Measurements from ENCODE around the gene MAD1L1. TPM values are rescaled to one million over a fixed set of nuclear protein-coding genes. Genes with fewer than 3 reads are reported as not detected.

The MAD1L1 gene
- total RNA-seq, 1 donor from 2014 or later: 55.0 TPM

- no peak overlapping the region for H3K4me3 Mint-ChIP-seq (ENCODE audit: low read depth)
- H3K27ac Mint-ChIP-seq: no peak overlapping the region
- no peaks in the 10 kb centered on the region for H3K27me3 Mint-ChIP-seq (ENCODE audit: low read depth)
- H3K9me3 Mint-ChIP-seq: no peaks in the 10 kb centered on the region
- H3K4me1 Mint-ChIP-seq (ENCODE audit: low read depth): peaks cover 7% of the 10 kb centered on the region
- intact Hi-C loops (cut with micrococcal nuclease): no loop called here
- H3K36me3 Mint-ChIP-seq (ENCODE audit: low read depth): peaks cover 3% of the 10 kb centered on the region
- DNase-seq (ENCODE audit: low spot score): no peak
Measured at GRCh38 chr7:2090526-2091520, 141.9 kb downstream of the MAD1L1 start.

- H3K36me3 Mint-ChIP-seq (ENCODE audit: low read depth): peaks cover 3% of the 10 kb centered on the region
- intact Hi-C loops (cut with micrococcal nuclease): no loop called here
- DNase-seq (ENCODE audit: low spot score): no peak
- peaks cover 11% of the 10 kb centered on the region for H3K4me1 Mint-ChIP-seq (ENCODE audit: low read depth)
- H3K27me3 Mint-ChIP-seq (ENCODE audit: low read depth): no peaks in the 10 kb centered on the region
- H3K9me3 Mint-ChIP-seq: no peaks in the 10 kb centered on the region
- H3K27ac Mint-ChIP-seq: no peak overlapping the region
- H3K4me3 Mint-ChIP-seq (ENCODE audit: low read depth): no peak overlapping the region
Measured at GRCh38 chr7:2088801-2089200, 143.9 kb downstream of the MAD1L1 start.

DNA sequence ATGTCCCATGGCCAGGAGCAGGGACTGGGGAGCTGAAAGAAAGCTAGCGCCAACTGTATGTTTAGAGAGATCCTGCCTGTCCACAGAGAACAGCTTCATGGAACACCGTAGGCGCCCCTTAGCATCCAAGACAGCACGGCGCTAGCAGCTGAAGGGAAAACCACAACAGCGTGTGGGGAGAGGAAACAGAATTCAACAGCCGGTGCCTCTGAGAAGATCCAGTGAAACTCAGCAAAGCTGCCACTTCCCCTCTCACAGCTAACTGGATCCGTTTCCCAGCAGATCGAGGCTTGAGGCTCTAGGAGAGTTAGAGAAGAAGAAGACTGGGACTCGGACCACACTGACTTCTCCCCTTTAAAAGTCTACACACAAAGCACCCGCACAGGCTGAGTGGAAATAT lies 145.0 kb downstream of the MAD1L1 start:
- H3K4me1 Mint-ChIP-seq (ENCODE audit: low read depth): peaks cover 11% of the 10 kb centered on the region
- no peaks in the 10 kb centered on the region for H3K9me3 Mint-ChIP-seq
- H3K4me3 Mint-ChIP-seq (ENCODE audit: low read depth): no peak overlapping the region
- no peaks in the 10 kb centered on the region for H3K27me3 Mint-ChIP-seq (ENCODE audit: low read depth)
- intact Hi-C loops (cut with micrococcal nuclease): no loop called here
- no peak for DNase-seq (ENCODE audit: low spot score)
- peaks cover 3% of the 10 kb centered on the region for H3K36me3 Mint-ChIP-seq (ENCODE audit: low read depth)
- no peak overlapping the region for H3K27ac Mint-ChIP-seq

- no peak overlapping the region for H3K27ac Mint-ChIP-seq
- no peak for DNase-seq (ENCODE audit: low spot score)
- H3K4me1 Mint-ChIP-seq (ENCODE audit: low read depth): peaks cover 11% of the 10 kb centered on the region
- H3K27me3 Mint-ChIP-seq (ENCODE audit: low read depth): no peaks in the 10 kb centered on the region
- intact Hi-C loops (cut with micrococcal nuclease): no loop called here
- no peaks in the 10 kb centered on the region for H3K9me3 Mint-ChIP-seq
- no peak overlapping the region for H3K4me3 Mint-ChIP-seq (ENCODE audit: low read depth)
- H3K36me3 Mint-ChIP-seq (ENCODE audit: low read depth): peaks cover 3% of the 10 kb centered on the region
Measured at GRCh38 chr7:2086229-2086628, 146.5 kb downstream of the MAD1L1 start.

DNA sequence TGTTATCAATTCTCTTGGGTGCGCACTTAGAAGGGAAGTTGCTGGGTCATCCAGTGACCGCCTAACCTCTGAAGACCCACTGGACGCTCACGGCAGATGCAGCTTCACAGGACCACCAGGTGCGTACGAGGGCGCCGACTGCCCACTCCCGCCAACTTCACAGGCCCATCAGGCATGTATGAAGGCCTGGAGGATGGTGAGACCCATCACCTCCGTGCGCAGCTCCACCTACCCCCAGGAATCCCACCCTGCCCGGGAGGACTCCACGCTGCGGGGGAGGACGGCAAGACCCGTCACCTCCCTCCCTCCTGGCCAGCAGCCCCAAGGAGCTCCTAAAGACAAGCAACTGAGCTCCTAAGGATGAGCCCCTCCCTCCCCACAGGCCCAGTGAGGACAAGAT lies 146.9 kb downstream of the MAD1L1 start:
- Mint-ChIP-seq H3K4me3 (ENCODE audit: low read depth) (no peak overlapping the region), H3K27ac (no peak overlapping the region), H3K36me3 (ENCODE audit: low read depth) (peaks cover 3% of the 10 kb centered on the region), H3K4me1 (ENCODE audit: low read depth) (peaks cover 11% of the 10 kb centered on the region), H3K27me3 (ENCODE audit: low read depth) (no peaks in the 10 kb centered on the region), H3K9me3 (no peaks in the 10 kb centered on the region)
- intact Hi-C loops (cut with micrococcal nuclease): no loop called here
- DNase-seq (ENCODE audit: low spot score): no peak

- no peaks in the 10 kb centered on the region for H3K9me3 Mint-ChIP-seq
Measured at GRCh38 chr7:2084781-2085505, 147.8 kb downstream of the MAD1L1 start.

DNA sequence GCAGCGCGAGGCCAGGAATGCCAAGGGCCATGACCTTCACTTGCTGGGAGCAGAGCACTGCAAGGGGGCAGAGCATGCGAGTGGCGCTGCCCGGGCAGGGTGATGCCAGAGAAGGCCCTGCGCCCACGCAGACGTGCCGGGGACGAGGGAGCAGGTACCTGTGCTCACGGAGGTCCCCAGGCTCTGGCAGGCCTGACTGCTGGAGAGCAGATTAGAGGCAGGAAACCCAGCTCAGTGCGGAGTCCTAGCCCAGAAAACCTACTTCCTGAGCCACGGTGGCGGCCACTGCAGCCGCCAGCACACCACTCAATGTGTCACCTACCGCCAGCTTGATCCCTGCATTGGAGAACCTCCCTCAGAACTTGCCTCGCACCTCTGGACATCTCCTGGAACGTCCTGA lies 148.4 kb downstream of the MAD1L1 start:
- peaks cover 11% of the 10 kb centered on the region for H3K4me1 Mint-ChIP-seq (ENCODE audit: low read depth)
- no peaks in the 10 kb centered on the region for H3K9me3 Mint-ChIP-seq
- intact Hi-C loops (cut with micrococcal nuclease): no loop called here
- H3K27me3 Mint-ChIP-seq (ENCODE audit: low read depth): no peaks in the 10 kb centered on the region
- peaks cover 3% of the 10 kb centered on the region for H3K36me3 Mint-ChIP-seq (ENCODE audit: low read depth)
- no peak overlapping the region for H3K27ac Mint-ChIP-seq
- DNase-seq (ENCODE audit: low spot score): no peak
- H3K4me3 Mint-ChIP-seq (ENCODE audit: low read depth): no peak overlapping the region

More at GRCh38 chr7:2084781-2085505, 147.8 kb downstream of the MAD1L1 start:
- H3K4me1 Mint-ChIP-seq (ENCODE audit: low read depth): peaks cover 11% of the 10 kb centered on the region
- intact Hi-C loops (cut with micrococcal nuclease): no loop called here
- no peaks in the 10 kb centered on the region for H3K27me3 Mint-ChIP-seq (ENCODE audit: low read depth)
- H3K4me3 Mint-ChIP-seq (ENCODE audit: low read depth): no peak overlapping the region
- H3K27ac Mint-ChIP-seq: no peak overlapping the region
- peaks cover 3% of the 10 kb centered on the region for H3K36me3 Mint-ChIP-seq (ENCODE audit: low read depth)
- no peak for DNase-seq (ENCODE audit: low spot score)

DNA sequence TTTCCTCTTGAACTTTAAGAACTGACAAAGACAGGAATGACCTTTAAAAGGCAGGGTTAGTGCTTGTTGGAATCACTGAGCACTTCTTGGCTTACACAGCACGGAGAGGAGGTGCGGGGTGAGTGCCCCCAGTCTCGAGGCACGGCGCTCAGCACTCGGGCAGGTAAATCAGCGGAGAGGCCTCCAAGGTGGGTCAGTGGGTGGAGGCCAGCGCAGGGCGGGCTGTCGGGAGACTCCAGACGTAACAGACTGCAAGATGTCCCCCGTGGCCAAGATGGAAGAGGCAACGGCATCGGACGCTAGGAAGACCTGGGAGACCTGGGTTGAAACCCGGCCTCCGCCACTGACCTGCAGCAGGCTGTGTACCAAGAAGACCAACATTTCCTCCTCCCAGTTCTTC lies 149.4 kb downstream of the MAD1L1 start:
- intact Hi-C loops (cut with micrococcal nuclease): no loop called here
- H3K27me3 Mint-ChIP-seq (ENCODE audit: low read depth): no peaks in the 10 kb centered on the region
- H3K4me1 Mint-ChIP-seq (ENCODE audit: low read depth): peaks cover 11% of the 10 kb centered on the region
- no peak overlapping the region for H3K4me3 Mint-ChIP-seq (ENCODE audit: low read depth)
- H3K27ac Mint-ChIP-seq: no peak overlapping the region
- H3K9me3 Mint-ChIP-seq: no peaks in the 10 kb centered on the region
- peaks cover 3% of the 10 kb centered on the region for H3K36me3 Mint-ChIP-seq (ENCODE audit: low read depth)
- no peak for DNase-seq (ENCODE audit: low spot score)

- no peak for DNase-seq (ENCODE audit: low spot score)
- H3K36me3 Mint-ChIP-seq (ENCODE audit: low read depth): peaks cover 3% of the 10 kb centered on the region
- H3K4me3 Mint-ChIP-seq (ENCODE audit: low read depth): no peak overlapping the region
- H3K4me1 Mint-ChIP-seq (ENCODE audit: low read depth): peaks cover 9% of the 10 kb centered on the region
- H3K9me3 Mint-ChIP-seq: no peaks in the 10 kb centered on the region
- H3K27me3 Mint-ChIP-seq (ENCODE audit: low read depth): no peaks in the 10 kb centered on the region
- no peak overlapping the region for H3K27ac Mint-ChIP-seq
- intact Hi-C loops (cut with micrococcal nuclease): no loop called here
Measured at GRCh38 chr7:2082139-2082998, 150.4 kb downstream of the MAD1L1 start.

DNA sequence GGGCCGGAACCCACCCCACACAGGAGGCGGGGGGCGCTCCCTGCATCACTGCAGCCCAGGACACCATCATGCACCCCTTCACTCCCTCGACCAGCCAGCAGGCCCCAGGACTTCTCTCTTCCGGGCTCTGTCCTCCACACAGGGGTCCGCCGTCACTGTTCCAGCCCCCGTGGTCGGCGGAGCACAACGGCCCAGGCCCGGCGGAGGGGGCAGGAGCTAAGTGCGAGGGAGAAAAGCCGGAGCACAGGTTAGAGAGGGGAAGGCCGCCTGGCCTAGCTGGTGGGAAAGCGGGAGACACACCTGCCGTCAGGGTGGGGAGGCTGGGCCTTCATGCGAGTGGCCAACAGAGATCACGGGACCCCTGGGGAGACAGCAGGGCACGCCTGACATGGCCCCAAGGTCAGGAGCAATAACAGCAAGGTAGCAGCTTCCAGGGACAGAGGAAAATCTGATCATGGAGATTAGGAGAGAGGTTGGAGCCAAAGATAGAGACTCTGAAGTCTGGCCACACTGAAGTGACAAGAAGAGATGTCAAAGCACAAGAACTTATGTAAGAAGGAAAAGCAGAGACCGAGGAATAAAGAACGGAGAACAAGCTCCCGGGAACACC lies 151.1 kb downstream of the MAD1L1 start:
- no peak overlapping the region for H3K4me3 Mint-ChIP-seq (ENCODE audit: low read depth)
- H3K27me3 Mint-ChIP-seq (ENCODE audit: low read depth): no peaks in the 10 kb centered on the region
- H3K27ac Mint-ChIP-seq: no peak overlapping the region
- no peaks in the 10 kb centered on the region for H3K9me3 Mint-ChIP-seq
- intact Hi-C loops (cut with micrococcal nuclease): no loop called here
- H3K4me1 Mint-ChIP-seq (ENCODE audit: low read depth): peaks cover 9% of the 10 kb centered on the region
- DNase-seq (ENCODE audit: low spot score): no peak
- H3K36me3 Mint-ChIP-seq (ENCODE audit: low read depth): peaks cover under 1% of the 10 kb centered on the region

DNA sequence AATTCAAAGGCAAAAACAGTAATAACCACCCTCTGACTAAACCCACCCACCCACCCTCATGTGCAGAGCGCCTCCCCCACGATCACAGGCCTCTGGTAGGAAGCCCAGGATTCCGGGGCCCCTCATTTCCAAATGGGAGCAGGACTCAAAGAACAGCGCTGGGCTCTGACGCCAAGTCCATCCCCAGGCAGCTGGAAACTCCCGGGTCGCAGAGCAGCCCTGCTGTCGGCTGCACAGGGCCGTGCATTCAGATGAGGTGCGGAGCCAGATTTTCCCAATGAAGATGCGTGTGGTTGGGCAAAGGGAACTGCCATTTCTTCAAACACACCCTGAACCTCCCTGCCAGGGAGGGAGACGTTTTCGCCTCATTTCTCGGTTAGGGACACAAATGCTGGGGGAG lies 152.3 kb downstream of the MAD1L1 start:
- H3K36me3 Mint-ChIP-seq (ENCODE audit: low read depth): no peaks in the 10 kb centered on the region
- H3K4me1 Mint-ChIP-seq (ENCODE audit: low read depth): peaks cover 9% of the 10 kb centered on the region
- H3K27me3 Mint-ChIP-seq (ENCODE audit: low read depth): no peaks in the 10 kb centered on the region
- intact Hi-C loops (cut with micrococcal nuclease): no loop called here
- H3K27ac Mint-ChIP-seq: no peak overlapping the region
- no peak for DNase-seq (ENCODE audit: low spot score)
- H3K4me3 Mint-ChIP-seq (ENCODE audit: low read depth): no peak overlapping the region
- H3K9me3 Mint-ChIP-seq: no peaks in the 10 kb centered on the region

DNA sequence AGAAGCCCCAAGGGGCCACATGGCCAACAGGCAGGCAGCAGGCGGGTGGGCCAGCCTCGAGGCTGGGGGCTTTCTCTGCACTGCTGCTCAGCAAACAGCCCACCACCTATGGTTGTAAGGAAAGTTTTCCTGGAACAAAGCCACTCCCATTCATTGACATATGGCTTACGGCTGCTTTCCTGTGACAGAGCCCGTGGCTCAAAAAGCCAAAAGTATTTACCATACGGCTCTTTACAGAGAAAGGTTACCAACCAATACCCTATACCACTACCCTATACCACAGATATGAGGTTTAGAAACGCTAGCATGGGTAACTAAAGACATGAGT lies 152.7 kb downstream of the MAD1L1 start:
- DNase-seq (ENCODE audit: low spot score): no peak
- peaks cover 9% of the 10 kb centered on the region for H3K4me1 Mint-ChIP-seq (ENCODE audit: low read depth)
- H3K27ac Mint-ChIP-seq: no peak overlapping the region
- intact Hi-C loops (cut with micrococcal nuclease): no loop called here
- no peak overlapping the region for H3K4me3 Mint-ChIP-seq (ENCODE audit: low read depth)
- no peaks in the 10 kb centered on the region for H3K36me3 Mint-ChIP-seq (ENCODE audit: low read depth)
- no peaks in the 10 kb centered on the region for H3K9me3 Mint-ChIP-seq
- H3K27me3 Mint-ChIP-seq (ENCODE audit: low read depth): no peaks in the 10 kb centered on the region

Data from activated T-helper 2 cell treated with anti-CD3 and anti-CD28 coated beads, Interferon-gamma antibody, Interleukin-2, Interleukin-4, amounts not matched to agents 10 μg/mL and 5 μg/mL and 100 μg/mL, durations not matched to agents 14 hours and 24 hours and 36 hours (primary cell).